Loucy (cell line): Measurements from ENCODE around the gene HEMGN.

Source experiments
- EZH2phosphoT487 ChIP-seq: fragments of 200-600 bp; IDR thresholded peaks from 2 replicates; pipeline ENCODE4 v1.6.1; 2018; ENCODE audit warnings: antibody characterized with exemption, mild to moderate bottlenecking, moderate library complexity, borderline replicate concordance
- TF ChIP-seq, protein P1 (sequence below): fragments of 200-600 bp; sonication (generic); conservative IDR thresholded peaks from 2 replicates; pipeline ENCODE4 v1.5.1; 2014; ENCODE audit warnings: mild to moderate bottlenecking, antibody characterized with exemption, low read length

DNA sequence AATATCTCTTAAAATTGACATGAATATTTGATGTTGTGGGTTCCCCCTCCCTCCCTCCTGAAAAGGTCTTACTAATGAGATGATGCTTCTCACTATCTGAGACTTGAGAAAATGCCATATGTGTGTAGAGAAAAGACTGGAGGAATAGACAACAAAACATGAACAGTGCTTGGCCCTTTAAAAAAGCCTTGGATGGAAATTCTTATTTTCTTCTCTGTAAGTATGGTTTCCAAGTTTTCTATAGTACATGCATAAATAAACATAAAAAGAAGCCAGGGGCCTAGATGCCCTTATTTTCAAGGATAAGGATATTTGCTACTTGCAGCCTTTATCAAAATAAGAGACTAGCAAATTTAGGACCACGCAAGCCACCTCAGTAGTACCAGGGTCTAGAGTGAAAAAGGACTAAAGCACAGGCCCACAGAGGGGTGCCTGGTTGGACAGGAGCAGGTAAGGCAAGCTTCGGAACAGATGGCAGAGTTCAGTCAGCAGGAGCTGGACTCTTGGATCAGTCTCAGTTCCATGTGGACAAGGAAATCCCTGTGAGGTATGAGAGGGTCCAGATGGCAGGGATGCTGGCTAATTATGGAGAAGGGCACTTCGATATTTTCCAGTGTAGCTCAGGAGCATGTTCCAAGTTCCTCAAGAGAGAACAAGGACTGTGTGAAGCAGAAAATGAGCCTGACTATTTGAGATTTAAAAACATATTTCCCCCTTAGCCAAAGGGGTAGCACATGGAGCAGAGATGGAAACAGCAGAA, 40.6 kb upstream of the HEMGN start:
- TF ChIP-seq, protein P1, sequence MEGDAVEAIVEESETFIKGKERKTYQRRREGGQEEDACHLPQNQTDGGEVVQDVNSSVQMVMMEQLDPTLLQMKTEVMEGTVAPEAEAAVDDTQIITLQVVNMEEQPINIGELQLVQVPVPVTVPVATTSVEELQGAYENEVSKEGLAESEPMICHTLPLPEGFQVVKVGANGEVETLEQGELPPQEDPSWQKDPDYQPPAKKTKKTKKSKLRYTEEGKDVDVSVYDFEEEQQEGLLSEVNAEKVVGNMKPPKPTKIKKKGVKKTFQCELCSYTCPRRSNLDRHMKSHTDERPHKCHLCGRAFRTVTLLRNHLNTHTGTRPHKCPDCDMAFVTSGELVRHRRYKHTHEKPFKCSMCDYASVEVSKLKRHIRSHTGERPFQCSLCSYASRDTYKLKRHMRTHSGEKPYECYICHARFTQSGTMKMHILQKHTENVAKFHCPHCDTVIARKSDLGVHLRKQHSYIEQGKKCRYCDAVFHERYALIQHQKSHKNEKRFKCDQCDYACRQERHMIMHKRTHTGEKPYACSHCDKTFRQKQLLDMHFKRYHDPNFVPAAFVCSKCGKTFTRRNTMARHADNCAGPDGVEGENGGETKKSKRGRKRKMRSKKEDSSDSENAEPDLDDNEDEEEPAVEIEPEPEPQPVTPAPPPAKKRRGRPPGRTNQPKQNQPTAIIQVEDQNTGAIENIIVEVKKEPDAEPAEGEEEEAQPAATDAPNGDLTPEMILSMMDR, result no peak
- no peak for TF ChIP-seq EZH2phosphoT487
